ENCODE measurements around the gene SNED1. TPM values are rescaled to one million over a fixed set of nuclear protein-coding genes. Genes with fewer than 3 reads are reported as not detected.

SNED1 gene
- total and polyA plus RNA-seq, 2 experiments from 2014 or later: 1.5 to 2.8 TPM

- peaks cover 14% of the 10 kb centered on the region for H3K27me3 Mint-ChIP-seq (ENCODE audit: insufficient read depth, low read depth, poor library complexity)
- Histone ChIP-seq H3K27ac (ENCODE audit: low read depth) (no peak overlapping the region), H4K20me1 (replicated peaks; ENCODE audit: insufficient read depth) (no peaks in the 10 kb centered on the region; the same call in 1 of the 2 replicates), H3K9me2 (ENCODE audit: insufficient read depth) (no peaks in the 10 kb centered on the region), H3K4me1 (ENCODE audit: insufficient read depth) (no peaks in the 10 kb centered on the region), H2AFZ (no peak overlapping the region), H3K79me2 (replicated peaks; ENCODE audit: insufficient read depth) (no peaks in the 10 kb centered on the region), H3F3A (replicated peaks; ENCODE audit: low read depth) (no peaks in the 10 kb centered on the region), H3K36me3 (ENCODE audit: insufficient read depth) (no peaks in the 10 kb centered on the region), H3K4me3 (no peak overlapping the region), H3K4me2 (no peak overlapping the region), H3K27me3 (ENCODE audit: insufficient read depth) (peaks cover 12% of the 10 kb centered on the region)
- ATAC-seq: no peak
- DNase-seq (ENCODE audit: low spot score): no peak
- no peak for TF ChIP-seq POLR2AphosphoS5 (IDR thresholded peaks at IDR 0.05; ENCODE audit: low read depth)
- TF ChIP-seq, protein P1, sequence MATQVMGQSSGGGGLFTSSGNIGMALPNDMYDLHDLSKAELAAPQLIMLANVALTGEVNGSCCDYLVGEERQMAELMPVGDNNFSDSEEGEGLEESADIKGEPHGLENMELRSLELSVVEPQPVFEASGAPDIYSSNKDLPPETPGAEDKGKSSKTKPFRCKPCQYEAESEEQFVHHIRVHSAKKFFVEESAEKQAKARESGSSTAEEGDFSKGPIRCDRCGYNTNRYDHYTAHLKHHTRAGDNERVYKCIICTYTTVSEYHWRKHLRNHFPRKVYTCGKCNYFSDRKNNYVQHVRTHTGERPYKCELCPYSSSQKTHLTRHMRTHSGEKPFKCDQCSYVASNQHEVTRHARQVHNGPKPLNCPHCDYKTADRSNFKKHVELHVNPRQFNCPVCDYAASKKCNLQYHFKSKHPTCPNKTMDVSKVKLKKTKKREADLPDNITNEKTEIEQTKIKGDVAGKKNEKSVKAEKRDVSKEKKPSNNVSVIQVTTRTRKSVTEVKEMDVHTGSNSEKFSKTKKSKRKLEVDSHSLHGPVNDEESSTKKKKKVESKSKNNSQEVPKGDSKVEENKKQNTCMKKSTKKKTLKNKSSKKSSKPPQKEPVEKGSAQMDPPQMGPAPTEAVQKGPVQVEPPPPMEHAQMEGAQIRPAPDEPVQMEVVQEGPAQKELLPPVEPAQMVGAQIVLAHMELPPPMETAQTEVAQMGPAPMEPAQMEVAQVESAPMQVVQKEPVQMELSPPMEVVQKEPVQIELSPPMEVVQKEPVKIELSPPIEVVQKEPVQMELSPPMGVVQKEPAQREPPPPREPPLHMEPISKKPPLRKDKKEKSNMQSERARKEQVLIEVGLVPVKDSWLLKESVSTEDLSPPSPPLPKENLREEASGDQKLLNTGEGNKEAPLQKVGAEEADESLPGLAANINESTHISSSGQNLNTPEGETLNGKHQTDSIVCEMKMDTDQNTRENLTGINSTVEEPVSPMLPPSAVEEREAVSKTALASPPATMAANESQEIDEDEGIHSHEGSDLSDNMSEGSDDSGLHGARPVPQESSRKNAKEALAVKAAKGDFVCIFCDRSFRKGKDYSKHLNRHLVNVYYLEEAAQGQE (IDR thresholded peaks at IDR 0.05; ENCODE audit: unreplicated experiment): no peak
- TF ChIP-seq NANOG (IDR thresholded peaks at IDR 0.05; ENCODE audit: borderline replicate concordance): no peak
- TF ChIP-seq CTCF (conservative IDR thresholded peaks at IDR 0.05; ENCODE audit: low read depth in 2 of 2): no peak
- TF ChIP-seq, protein P2, sequence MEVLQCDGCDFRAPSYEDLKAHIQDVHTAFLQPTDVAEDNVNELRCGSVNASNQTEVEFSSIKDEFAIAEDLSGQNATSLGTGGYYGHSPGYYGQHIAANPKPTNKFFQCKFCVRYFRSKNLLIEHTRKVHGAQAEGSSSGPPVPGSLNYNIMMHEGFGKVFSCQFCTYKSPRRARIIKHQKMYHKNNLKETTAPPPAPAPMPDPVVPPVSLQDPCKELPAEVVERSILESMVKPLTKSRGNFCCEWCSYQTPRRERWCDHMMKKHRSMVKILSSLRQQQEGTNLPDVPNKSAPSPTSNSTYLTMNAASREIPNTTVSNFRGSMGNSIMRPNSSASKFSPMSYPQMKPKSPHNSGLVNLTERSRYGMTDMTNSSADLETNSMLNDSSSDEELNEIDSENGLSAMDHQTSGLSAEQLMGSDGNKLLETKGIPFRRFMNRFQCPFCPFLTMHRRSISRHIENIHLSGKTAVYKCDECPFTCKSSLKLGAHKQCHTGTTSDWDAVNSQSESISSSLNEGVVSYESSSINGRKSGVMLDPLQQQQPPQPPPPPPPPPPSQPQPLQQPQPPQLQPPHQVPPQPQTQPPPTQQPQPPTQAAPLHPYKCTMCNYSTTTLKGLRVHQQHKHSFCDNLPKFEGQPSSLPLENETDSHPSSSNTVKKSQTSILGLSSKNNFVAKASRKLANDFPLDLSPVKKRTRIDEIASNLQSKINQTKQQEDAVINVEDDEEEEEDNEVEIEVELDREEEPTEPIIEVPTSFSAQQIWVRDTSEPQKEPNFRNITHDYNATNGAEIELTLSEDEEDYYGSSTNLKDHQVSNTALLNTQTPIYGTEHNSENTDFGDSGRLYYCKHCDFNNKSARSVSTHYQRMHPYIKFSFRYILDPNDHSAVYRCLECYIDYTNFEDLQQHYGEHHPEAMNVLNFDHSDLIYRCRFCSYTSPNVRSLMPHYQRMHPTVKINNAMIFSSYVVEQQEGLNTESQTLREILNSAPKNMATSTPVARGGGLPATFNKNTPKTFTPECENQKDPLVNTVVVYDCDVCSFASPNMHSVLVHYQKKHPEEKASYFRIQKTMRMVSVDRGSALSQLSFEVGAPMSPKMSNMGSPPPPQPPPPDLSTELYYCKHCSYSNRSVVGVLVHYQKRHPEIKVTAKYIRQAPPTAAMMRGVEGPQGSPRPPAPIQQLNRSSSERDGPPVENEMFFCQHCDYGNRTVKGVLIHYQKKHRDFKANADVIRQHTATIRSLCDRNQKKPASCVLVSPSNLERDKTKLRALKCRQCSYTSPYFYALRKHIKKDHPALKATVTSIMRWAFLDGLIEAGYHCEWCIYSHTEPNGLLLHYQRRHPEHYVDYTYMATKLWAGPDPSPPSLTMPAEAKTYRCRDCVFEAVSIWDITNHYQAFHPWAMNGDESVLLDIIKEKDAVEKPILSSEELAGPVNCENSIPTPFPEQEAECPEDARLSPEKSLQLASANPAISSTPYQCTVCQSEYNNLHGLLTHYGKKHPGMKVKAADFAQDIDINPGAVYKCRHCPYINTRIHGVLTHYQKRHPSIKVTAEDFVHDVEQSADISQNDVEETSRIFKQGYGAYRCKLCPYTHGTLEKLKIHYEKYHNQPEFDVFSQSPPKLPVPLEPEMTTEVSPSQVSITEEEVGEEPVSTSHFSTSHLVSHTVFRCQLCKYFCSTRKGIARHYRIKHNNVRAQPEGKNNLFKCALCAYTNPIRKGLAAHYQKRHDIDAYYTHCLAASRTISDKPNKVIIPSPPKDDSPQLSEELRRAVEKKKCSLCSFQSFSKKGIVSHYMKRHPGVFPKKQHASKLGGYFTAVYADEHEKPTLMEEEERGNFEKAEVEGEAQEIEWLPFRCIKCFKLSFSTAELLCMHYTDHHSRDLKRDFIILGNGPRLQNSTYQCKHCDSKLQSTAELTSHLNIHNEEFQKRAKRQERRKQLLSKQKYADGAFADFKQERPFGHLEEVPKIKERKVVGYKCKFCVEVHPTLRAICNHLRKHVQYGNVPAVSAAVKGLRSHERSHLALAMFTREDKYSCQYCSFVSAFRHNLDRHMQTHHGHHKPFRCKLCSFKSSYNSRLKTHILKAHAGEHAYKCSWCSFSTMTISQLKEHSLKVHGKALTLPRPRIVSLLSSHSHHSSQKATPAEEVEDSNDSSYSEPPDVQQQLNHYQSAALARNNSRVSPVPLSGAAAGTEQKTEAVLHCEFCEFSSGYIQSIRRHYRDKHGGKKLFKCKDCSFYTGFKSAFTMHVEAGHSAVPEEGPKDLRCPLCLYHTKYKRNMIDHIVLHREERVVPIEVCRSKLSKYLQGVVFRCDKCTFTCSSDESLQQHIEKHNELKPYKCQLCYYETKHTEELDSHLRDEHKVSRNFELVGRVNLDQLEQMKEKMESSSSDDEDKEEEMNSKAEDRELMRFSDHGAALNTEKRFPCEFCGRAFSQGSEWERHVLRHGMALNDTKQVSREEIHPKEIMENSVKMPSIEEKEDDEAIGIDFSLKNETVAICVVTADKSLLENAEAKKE (CRISPR knock-in tag; IDR thresholded peaks at IDR 0.05): no peak
- TF ChIP-seq STAT1 (IDR thresholded peaks at IDR 0.05; ENCODE audit: unreplicated experiment): no peak
- TF ChIP-seq ZNF114 (CRISPR knock-in tag; IDR thresholded peaks at IDR 0.05): no peak
- TF ChIP-seq JUNB (IDR thresholded peaks at IDR 0.05; ENCODE audit: unreplicated experiment): no peak
- TF ChIP-seq, protein P3, sequence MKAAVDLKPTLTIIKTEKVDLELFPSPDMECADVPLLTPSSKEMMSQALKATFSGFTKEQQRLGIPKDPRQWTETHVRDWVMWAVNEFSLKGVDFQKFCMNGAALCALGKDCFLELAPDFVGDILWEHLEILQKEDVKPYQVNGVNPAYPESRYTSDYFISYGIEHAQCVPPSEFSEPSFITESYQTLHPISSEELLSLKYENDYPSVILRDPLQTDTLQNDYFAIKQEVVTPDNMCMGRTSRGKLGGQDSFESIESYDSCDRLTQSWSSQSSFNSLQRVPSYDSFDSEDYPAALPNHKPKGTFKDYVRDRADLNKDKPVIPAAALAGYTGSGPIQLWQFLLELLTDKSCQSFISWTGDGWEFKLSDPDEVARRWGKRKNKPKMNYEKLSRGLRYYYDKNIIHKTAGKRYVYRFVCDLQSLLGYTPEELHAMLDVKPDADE (IDR thresholded peaks at IDR 0.05): no peak
- no peak for TF ChIP-seq EZH2phosphoT487 (IDR thresholded peaks at IDR 0.05; ENCODE audit: unreplicated experiment)
- no peak for TF ChIP-seq EZH2 (IDR thresholded peaks at IDR 0.05; ENCODE audit: low read depth, unreplicated experiment)
- H3K4me3 Mint-ChIP-seq: no peak overlapping the region
- no peak overlapping the region for H3K27ac Mint-ChIP-seq
- peaks cover 4% of the 10 kb centered on the region; the same call in 1 of the 3 replicates for H3K4me1 Mint-ChIP-seq
- no peaks in the 10 kb centered on the region; the same call in 2 of the 3 replicates for H3K36me3 Mint-ChIP-seq (ENCODE audit: low read depth)
- no peaks in the 10 kb centered on the region for H3K9me3 Mint-ChIP-seq
These were observed 3.1 kb upstream of the SNED1 start for GRCh38 chr2:240995041-240996021.

All from GM23338 (cell line).